NCI-H1694 treated with DMSO at 0.1 percent for 48 hours (cell line): ENCODE measurements around the gene SPRING1.

Experiments used
- DNase-seq: peaks from one replicate; lab custom pipeline; 2025; lab: John Stamatoyannopoulos, UW

SPRING1 gene

DNA sequence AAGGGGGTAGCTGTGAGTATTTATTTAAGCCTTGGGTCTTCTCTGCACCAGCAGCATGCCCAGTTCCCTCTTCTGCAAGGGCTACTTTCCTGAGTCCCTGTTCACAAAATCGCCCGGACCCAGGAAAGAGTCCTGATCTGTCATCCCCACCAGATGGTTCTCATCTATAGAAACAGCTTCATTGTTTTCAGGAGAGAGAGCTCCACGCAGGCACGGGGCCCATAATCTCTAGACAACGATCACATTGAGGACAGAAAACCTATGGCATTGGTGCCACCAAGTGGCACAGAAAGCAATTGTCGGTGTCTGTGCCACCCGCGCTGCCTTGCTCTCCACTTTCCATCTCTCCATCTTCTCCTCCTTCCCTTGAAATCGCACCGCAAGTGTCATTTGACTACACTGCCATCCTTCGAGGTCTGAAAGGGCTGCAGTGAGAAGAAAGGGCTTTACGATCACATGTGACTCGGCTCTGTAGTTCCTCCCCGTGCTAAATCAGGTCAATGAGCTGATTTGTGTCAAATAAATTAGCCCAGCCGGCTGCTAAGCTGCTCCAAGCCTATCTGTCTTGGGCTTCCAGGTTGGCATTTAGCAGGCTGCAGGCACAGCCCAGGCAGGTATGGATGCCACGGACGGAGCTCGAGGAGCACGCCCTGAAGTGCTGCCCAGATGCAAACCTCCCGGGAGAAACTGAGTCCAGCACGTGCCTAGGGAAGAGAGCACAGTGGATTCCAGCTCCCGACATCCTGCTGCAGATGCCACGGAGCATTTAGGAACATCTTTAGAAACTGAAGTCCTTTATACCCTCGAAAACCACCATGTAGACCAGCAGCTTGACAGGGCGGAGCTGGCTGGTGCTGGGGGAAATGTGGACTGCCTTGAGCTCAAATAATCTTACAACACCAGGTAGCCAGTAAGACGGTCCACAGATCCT, 28.8 kb downstream of the SPRING1 start:
- DNase-seq: peak; percentile 85

- no peak for DNase-seq
Measured at GRCh38 chr12:116707751-116708150, 30.1 kb downstream of the SPRING1 start.

GRCh38 chr12:116703214-116703795, 34.6 kb downstream of the SPRING1 start:
- peak; percentile 42 for DNase-seq

GRCh38 chr12:116701432-116701831, 36.4 kb downstream of the SPRING1 start:
- DNase-seq: no peak

GRCh38 chr12:116700066-116700465, 37.8 kb downstream of the SPRING1 start:
- no peak for DNase-seq

GRCh38 chr12:116698554-116699075, 39.3 kb downstream of the SPRING1 start:
- DNase-seq: no peak

GRCh38 chr12:116698116-116698515, 39.8 kb downstream of the SPRING1 start:
- DNase-seq: no peak

- DNase-seq: no peak
Measured at GRCh38 chr12:116697716-116698115, 40.2 kb downstream of the SPRING1 start.

DNA sequence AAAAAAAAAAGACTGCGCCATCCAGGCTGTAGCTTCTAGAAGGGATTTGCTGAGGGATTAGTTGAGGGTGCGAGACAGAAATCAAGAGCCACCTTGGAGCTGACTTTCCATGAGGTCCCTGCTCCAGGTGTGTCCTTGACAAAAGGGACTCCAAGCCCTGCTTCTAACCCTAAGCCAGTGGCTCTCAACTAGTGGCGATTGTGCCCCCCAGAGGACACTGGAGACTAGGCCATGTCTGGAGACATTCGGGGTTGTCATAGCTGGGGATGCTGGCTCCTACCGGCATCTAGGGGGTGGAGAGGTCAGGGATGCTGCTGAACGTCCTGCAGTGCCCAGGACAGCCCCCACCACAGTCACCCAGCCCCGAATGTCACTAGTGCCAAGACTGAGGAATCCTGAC, 40.6 kb downstream of the SPRING1 start:
- no peak for DNase-seq

- no peak for DNase-seq
Measured at GRCh38 chr12:116695464-116695725, 42.5 kb downstream of the SPRING1 start.

DNA sequence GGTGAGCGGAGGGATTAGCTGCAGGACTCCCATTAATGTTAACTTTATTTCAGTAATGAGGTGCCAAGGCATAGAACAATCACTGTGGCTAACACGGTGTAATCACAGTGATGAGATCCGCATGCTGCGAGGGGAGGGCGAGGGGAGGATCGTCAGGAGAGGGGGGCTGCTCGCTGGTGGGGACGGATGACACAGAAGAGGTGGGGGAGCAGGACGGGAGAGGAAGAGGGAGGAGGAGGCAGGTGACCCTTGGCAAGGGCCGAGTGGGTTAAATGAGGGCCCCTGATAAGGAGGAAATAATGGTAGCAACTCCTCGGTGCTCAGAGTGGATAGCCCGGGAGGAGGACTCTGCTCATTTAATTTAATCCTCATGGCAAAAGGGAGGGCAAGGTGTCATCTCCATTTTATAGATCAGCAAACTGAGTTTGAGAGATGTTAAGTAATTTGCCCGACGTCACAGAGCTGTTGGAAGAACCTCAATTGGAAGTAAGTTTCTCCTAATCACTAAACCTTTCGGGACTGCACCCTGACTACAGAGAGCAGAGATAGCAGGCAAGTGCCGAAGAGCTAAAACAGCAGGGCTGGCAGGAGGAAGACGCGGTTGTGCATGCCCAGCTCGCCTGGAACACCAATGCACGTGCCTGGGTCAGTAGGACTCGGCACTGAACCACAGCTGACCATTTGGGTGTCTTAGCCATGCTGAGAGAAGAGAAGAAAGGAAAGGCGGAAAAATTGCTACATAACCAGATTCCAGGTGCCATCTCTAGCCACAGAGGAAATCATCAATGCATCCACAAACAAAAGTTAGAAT, 43.0 kb downstream of the SPRING1 start:
- no peak for DNase-seq

- DNase-seq: peak; percentile 19
Measured at GRCh38 chr12:116693286-116694227, 44.3 kb downstream of the SPRING1 start.

- DNase-seq: no peak
Measured at GRCh38 chr12:116692605-116693004, 45.3 kb downstream of the SPRING1 start.

DNA sequence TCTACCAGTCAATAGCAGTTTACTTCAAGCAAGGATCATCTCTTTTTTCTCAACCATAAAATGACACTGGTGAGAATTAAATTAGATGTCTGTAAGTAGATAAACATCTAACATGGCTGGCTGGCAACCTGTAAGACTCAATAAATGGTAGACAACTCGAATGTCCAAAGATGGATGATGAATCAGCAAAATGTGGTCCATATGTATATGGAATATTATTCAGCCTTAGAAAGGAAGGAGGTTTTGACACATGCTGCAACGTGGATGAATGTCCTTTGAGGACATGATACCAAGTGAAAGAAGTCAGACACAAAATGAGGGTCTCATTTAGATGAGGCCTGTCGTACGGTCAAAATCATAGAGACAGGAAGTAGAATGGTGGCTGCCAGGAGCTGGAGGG, 46.2 kb downstream of the SPRING1 start:
- no peak for DNase-seq

DNA sequence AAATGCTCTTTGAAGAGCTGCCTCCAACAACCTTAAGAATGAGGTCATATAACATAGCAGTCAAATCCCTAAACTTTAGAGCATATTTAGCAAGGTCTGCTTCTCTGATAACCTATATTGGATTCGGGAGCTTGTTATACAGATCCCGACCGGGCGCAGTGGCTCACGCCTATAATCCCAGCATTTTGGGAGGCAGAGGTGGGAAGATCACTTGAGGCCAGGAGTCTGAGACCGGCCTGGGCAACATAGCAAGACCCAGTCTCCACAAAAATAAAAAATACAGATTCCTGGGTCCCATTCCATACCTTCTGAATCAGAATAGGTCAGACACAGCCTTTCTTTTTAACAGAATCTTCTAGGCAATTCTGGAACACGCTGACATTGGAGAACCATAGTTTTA, 46.7 kb downstream of the SPRING1 start:
- no peak for DNase-seq

- DNase-seq: no peak
Measured at GRCh38 chr12:116689979-116690744, 47.7 kb downstream of the SPRING1 start.

DNA sequence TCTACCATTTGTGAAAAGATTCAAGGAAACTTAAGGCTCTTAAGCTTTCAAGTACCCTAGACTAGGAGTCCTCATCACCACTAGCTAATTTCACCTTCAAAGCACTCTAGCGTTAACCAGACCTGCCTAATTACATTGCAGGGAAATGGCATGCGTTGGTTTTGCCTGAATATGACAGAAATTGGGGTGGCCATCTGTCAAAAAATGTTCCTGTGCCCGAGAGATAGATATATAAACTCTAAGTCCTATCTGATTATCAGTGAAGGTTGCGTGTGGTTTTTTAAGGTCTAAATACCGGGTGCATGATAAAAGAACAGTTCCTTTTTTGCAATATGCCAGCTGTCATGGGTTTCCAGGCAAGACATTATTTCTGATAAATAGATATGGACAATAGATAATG, 48.3 kb downstream of the SPRING1 start:
- no peak for DNase-seq
